Prostate gland (tissue), 2 donors: ENCODE data around the gene SYT14.

ENCODE experiments used
- CTCF ChIP-seq, 4 experiments: fragments of 200-600 bp in 2 of 4; fragments of 450-650 bp in 2 of 4; sonication (generic) in 2 of 4; IDR thresholded peaks; 1 replicate in 3 of 4; 2 replicates in 1 of 4; pipeline ENCODE4 v1.5.1; 2016 to 2019; ENCODE audit warnings: antibody characterized with exemption in 4 of 4, mild to moderate bottlenecking in 2 of 4, moderate library complexity in 2 of 4
- POLR2A ChIP-seq: fragments of 450-650 bp; IDR thresholded peaks from one replicate; pipeline ENCODE4 v1.6.1; 2016; ENCODE audit warnings: antibody characterized with exemption, mild to moderate bottlenecking
- POLR2AphosphoS5 ChIP-seq: sonication (generic); formaldehyde crosslinking; IDR thresholded peaks from one replicate; pipeline ENCODE4 v1.6.1; 2017; ENCODE audit warnings: antibody characterized with exemption

DNA sequence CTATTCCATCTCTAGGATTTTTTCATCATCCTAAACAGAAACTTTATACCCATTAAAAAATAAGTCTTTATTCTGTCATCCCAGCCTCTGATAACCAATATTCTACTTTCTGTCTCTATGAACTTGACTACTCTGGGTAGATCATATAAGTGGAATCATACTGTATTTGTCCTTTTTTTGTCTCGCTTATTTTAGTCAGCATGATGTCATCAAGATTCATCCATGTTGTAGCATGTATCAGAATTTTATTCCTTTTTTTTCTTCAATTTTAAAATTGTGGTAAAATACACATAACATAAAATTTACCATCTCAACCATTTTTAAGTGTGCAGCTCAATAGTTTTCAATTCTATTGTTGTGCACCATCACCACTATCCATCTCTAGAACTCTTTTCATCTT lies 90.0 kb downstream of the SYT14 start:
- no peak for TF ChIP-seq CTCF (IDR thresholded peaks at IDR 0.05)
- no peak for TF ChIP-seq POLR2A
- TF ChIP-seq POLR2AphosphoS5 = no peak
